GM12875 (cell line): ENCODE measurements around the gene CSPG4.
"Not testable (repeated sequence)": the region's sequence is repeated elsewhere in the genome, so short reads cannot be mapped to it uniquely, and the experiment has no call there.

Experiments
- H3K4me3 ChIP-seq: one replicate; pipeline ENCODE4 v1.5.1; 2011; ENCODE audit warnings: low read depth, low read length, control low read depth
- CTCF ChIP-seq: IDR thresholded peaks from 2 replicates; pipeline ENCODE4 v1.5.1; 2011; ENCODE audit warnings: low read depth, mild to moderate bottlenecking, control low read depth, inconsistent platforms, low read length, moderate library complexity, borderline replicate concordance; ENCODE audit not compliant: insufficient read depth

The CSPG4 gene

GRCh38 chr15:75688831-75689230 is 23.8 kb downstream of the CSPG4 start:
- TF ChIP-seq CTCF: no peak
- H3K4me3 ChIP-seq: no peak overlapping the region

GRCh38 chr15:75688278-75688557 is 24.4 kb downstream of the CSPG4 start:
- no peak for TF ChIP-seq CTCF

GRCh38 chr15:75687486-75688277 is 25.0 kb downstream of the CSPG4 start:
- H3K4me3 ChIP-seq: no peak overlapping the region
- no peak for TF ChIP-seq CTCF

More at GRCh38 chr15:75688278-75688557, 24.4 kb downstream of the CSPG4 start:
- no peak overlapping the region for H3K4me3 ChIP-seq

GRCh38 chr15:75686212-75686642 is 26.4 kb downstream of the CSPG4 start:
- peak; percentile 74 for TF ChIP-seq CTCF
- not testable (repeated sequence) for H3K4me3 ChIP-seq

- no peak for TF ChIP-seq CTCF
These were observed 27.5 kb downstream of the CSPG4 start for GRCh38 chr15:75685195-75685594.

GRCh38 chr15:75684648-75685047 is 28.0 kb downstream of the CSPG4 start:
- H3K4me3 ChIP-seq: no peak overlapping the region
- no peak for TF ChIP-seq CTCF

More at GRCh38 chr15:75685195-75685594, 27.5 kb downstream of the CSPG4 start:
- no peak overlapping the region for H3K4me3 ChIP-seq

GRCh38 chr15:75683646-75684312 is 28.9 kb downstream of the CSPG4 start:
- H3K4me3 ChIP-seq: not testable (repeated sequence)
- TF ChIP-seq CTCF: peak; percentile 85
